Thyroid gland (tissue), 4 donors: ENCODE data around the gene MAMDC4. TPM values are rescaled to one million over a fixed set of nuclear protein-coding genes. Genes with fewer than 3 reads are reported as not detected.

Experiments used
- DNase-seq, 2 donors: peaks; one replicate each; pipeline ENCODE4 v3.0.0-alpha.2; 2019
- H3K27ac ChIP-seq, 3 donors: fragments of 200-600 bp; sonication (generic); 1 replicate in 2 of 3; 2 replicates in 1 of 3; pipeline ENCODE4 v1.5.1; 2016 to 2019; ENCODE audit warnings: mild to moderate bottlenecking in 1 of 3, moderate library complexity in 1 of 3
- H3K27me3 ChIP-seq: fragments of 200-600 bp; sonication (generic); one replicate; pipeline ENCODE4 v1.5.1; 2019
- H3K36me3 ChIP-seq, 2 donors: fragments of 200-600 bp; sonication (generic); one replicate each; pipeline ENCODE4 v1.5.1; 2016 to 2019
- H3K4me1 ChIP-seq, 2 donors: fragments of 200-600 bp; sonication (generic); one replicate each; pipeline ENCODE4 v1.5.1; 2017 to 2019
- H3K4me3 ChIP-seq, 3 donors: fragments of 200-600 bp; sonication (generic); replicated peaks in 1 of 3; 1 replicate in 2 of 3; 2 replicates in 1 of 3; pipeline ENCODE4 v1.5.1; 2016; ENCODE audit warnings: mild to moderate bottlenecking in 1 of 3
- H3K9me3 ChIP-seq: fragments of 200-600 bp; sonication (generic); one replicate; pipeline ENCODE4 v1.5.1; 2017
- POLR2A ChIP-seq, 2 donors: fragments of 450-650 bp; IDR thresholded peaks; one replicate each; pipeline ENCODE4 v1.6.1; 2017; ENCODE audit warnings: antibody characterized with exemption in 2 of 2, mild to moderate bottlenecking in 2 of 2, moderate library complexity in 1 of 2
- WGBS, 2 donors: methylation state at CpG; one replicate each; pipeline ENCODE4 v1.1.5; 2017; 5-methylcytosine and 5-hydroxymethylcytosine counted together
- intact Hi-C: fragments of 100-400 bp; cut with DNase I; formaldehyde crosslinking; loops from one replicate; pipeline ENCODE4 v1.15.1; 2023
- total RNA-seq, 4 donors: library from RNA; depleted of rRNA; stranded (reverse); fragments of >200 nt; gene quantifications; one replicate each; pipeline ENCODE4 v1.2.3, GENCODE V29; 2016
- TF ChIP-seq, protein P1 (sequence below), 6 experiments: fragments of 200-600 bp in 3 of 6; fragments of 450-650 bp in 3 of 6; sonication (generic) in 3 of 6; IDR thresholded peaks; one replicate each; pipeline ENCODE4 v1.5.1; 2016 to 2019; ENCODE audit warnings: antibody characterized with exemption in 6 of 6, mild to moderate bottlenecking in 2 of 6, inconsistent platforms in 1 of 6, moderate library complexity in 1 of 6

Gene MAMDC4
- total RNA-seq, 4 donors from 2014 or later: 4.1 to 20.4 (median 9.0) TPM

GRCh38 chr9:136820971-136821825 lies 30.9 kb upstream of the MAMDC4 start:
- WGBS, 2 donors: 49 to 69% methylated on average over 7 to 34 of the region's 83 CpGs

GRCh38 chr9:136821826-136822544 lies 30.2 kb upstream of the MAMDC4 start:
- WGBS, 2 donors: 86 to 87% methylated on average over 31 to 33 of the region's 42 CpGs
- Histone ChIP-seq H3K9me3 (no peaks in the 10 kb centered on the region), H3K4me3 (no peak overlapping the region), H3K27me3 (no peaks in the 10 kb centered on the region), H3K27ac (no peak overlapping the region), H3K36me3 (peaks cover 10 to 25% of the 10 kb centered on the region in 2 donors), H3K4me1 (no peaks in the 10 kb centered on the region)
- TF ChIP-seq, protein P1, sequence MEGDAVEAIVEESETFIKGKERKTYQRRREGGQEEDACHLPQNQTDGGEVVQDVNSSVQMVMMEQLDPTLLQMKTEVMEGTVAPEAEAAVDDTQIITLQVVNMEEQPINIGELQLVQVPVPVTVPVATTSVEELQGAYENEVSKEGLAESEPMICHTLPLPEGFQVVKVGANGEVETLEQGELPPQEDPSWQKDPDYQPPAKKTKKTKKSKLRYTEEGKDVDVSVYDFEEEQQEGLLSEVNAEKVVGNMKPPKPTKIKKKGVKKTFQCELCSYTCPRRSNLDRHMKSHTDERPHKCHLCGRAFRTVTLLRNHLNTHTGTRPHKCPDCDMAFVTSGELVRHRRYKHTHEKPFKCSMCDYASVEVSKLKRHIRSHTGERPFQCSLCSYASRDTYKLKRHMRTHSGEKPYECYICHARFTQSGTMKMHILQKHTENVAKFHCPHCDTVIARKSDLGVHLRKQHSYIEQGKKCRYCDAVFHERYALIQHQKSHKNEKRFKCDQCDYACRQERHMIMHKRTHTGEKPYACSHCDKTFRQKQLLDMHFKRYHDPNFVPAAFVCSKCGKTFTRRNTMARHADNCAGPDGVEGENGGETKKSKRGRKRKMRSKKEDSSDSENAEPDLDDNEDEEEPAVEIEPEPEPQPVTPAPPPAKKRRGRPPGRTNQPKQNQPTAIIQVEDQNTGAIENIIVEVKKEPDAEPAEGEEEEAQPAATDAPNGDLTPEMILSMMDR (IDR thresholded peaks at IDR 0.05): no peak
- TF ChIP-seq POLR2A (IDR thresholded peaks at IDR 0.05): no peak
- intact Hi-C loops: no loop called here
- DNase-seq: no peak

More at GRCh38 chr9:136820971-136821825, 30.9 kb upstream of the MAMDC4 start:
- H3K27me3 ChIP-seq: no peaks in the 10 kb centered on the region
- H3K27ac ChIP-seq: no peak overlapping the region
- no peak for DNase-seq
- H3K4me1 ChIP-seq: no peaks in the 10 kb centered on the region
- no peak for TF ChIP-seq POLR2A (IDR thresholded peaks at IDR 0.05)
- TF ChIP-seq, protein P1 (IDR thresholded peaks at IDR 0.05): no peak
- H3K4me3 ChIP-seq: no peak overlapping the region
- H3K36me3 ChIP-seq: peaks cover 10 to 22% of the 10 kb centered on the region in 2 donors
- intact Hi-C loops: no loop called here
- no peaks in the 10 kb centered on the region for H3K9me3 ChIP-seq

DNA sequence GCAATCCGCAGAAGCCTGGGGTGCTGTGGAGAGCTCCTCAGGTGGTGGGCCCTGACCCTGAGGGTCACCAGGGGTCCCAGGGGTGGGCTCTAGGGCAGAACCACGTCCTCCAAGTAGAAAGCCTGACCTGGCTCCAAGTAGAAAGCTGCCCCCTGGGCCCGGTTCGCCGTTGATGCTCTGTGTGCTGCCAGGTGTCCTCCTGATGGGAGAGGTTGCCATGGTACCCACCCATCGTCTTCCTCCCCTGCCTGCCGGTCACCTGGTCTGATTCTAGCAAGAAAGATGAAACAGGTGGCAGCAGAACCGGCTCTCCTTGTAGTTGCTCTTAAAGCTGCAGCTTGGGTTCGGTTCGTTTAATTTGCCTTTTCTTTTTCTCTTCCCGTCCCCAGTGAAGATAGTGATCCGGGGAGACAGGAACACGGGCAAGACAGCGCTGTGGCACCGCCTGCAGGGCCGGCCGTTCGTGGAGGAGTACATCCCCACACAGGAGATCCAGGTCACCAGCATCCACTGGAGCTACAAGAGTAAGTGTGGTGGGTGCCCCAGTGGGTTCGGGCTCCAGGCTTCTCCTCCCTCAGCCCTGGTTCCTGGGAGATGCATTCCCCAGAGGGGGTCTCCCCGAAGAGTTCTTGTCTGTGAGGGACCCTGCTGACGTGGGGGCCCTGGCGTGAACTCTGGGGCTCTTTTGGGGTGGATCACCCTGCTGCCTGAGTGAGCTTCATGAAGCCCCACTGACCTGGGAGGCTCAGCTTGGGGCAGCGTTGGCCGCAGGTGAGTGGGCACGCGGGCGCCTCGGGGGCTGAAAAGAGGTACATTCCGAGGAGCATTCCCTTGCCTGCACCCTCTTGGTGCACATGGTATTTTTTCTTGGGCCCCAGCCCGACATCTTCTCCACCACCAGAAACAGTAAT lies 28.8 kb upstream of the MAMDC4 start:
- intact Hi-C loops: no loop called here
- no peak overlapping the region for H3K27ac ChIP-seq
- TF ChIP-seq, protein P1 (IDR thresholded peaks at IDR 0.05): no peak
- no peak for TF ChIP-seq POLR2A (IDR thresholded peaks at IDR 0.05)
- no peaks in the 10 kb centered on the region for H3K4me1 ChIP-seq
- H3K9me3 ChIP-seq: no peaks in the 10 kb centered on the region
- H3K27me3 ChIP-seq: no peaks in the 10 kb centered on the region
- H3K36me3 ChIP-seq: peaks cover 14 to 25% of the 10 kb centered on the region in 2 donors
- H3K4me3 ChIP-seq: no peak overlapping the region
- DNase-seq: no peak
- WGBS, 2 donors: 90 to 95% methylated on average over 21 to 29 of the region's 30 CpGs

GRCh38 chr9:136824496-136825225 lies 27.5 kb upstream of the MAMDC4 start:
- DNase-seq: no peak
- Histone ChIP-seq H3K4me3 (no peak overlapping the region), H3K9me3 (no peaks in the 10 kb centered on the region), H3K4me1 (no peaks in the 10 kb centered on the region), H3K36me3 (peaks cover 24 to 36% of the 10 kb centered on the region in 2 donors), H3K27me3 (no peaks in the 10 kb centered on the region), H3K27ac (no peak overlapping the region)
- intact Hi-C loops: no loop called here
- TF ChIP-seq, protein P1 (IDR thresholded peaks at IDR 0.05): no peak
- no peak for TF ChIP-seq POLR2A (IDR thresholded peaks at IDR 0.05)
- WGBS, 2 donors: 85 to 94% methylated on average over 12 to 13 of the region's 21 CpGs
